Activated T-helper 2 cell treated with anti-CD3 and anti-CD28 coated beads, Interferon-gamma antibody, Interleukin-2, Interleukin-4, amounts not matched to agents 10 μg/mL and 5 μg/mL and 100 μg/mL, durations not matched to agents 14 hours and 24 hours and 36 hours (primary cell): ENCODE results near the gene PSMB8. TPM values are rescaled to one million over a fixed set of nuclear protein-coding genes. Genes with fewer than 3 reads are reported as not detected.
"Not testable (repeated sequence)": the region's sequence is repeated elsewhere in the genome, so short reads cannot be mapped to it uniquely, and the experiment has no call there.

Experiments
- DNase-seq: peaks from one replicate; pipeline ENCODE4 v3.0.0; 2021; ENCODE audit warnings: low spot score
- H3K27ac Mint-ChIP-seq: one replicate; pipeline ENCODE4 v1.8.0; 2021; ENCODE audit warnings: mixed read lengths
- H3K27me3 Mint-ChIP-seq: one replicate; pipeline ENCODE4 v1.8.0; 2021; ENCODE audit warnings: low read depth, mixed read lengths
- H3K36me3 Mint-ChIP-seq: one replicate; pipeline ENCODE4 v1.8.0; 2021; ENCODE audit warnings: low read depth, mixed read lengths
- H3K4me1 Mint-ChIP-seq: one replicate; pipeline ENCODE4 v1.8.0; 2021; ENCODE audit warnings: low read depth, mixed read lengths
- H3K4me3 Mint-ChIP-seq: one replicate; pipeline ENCODE4 v1.8.0; 2021; ENCODE audit warnings: low read depth, mild to moderate bottlenecking, moderate library complexity, mixed read lengths
- H3K9me3 Mint-ChIP-seq: one replicate; pipeline ENCODE4 v1.8.0; 2021; ENCODE audit warnings: mixed read lengths
- intact Hi-C: fragments of 100-400 bp; cut with micrococcal nuclease; formaldehyde crosslinking; loops from one replicate; pipeline ENCODE4 v1.15.1; 2023
- total RNA-seq: library from RNA; stranded (reverse); gene quantifications from 2 replicates; pipeline ENCODE4 v1.2.3, GENCODE V29; 2022

Gene PSMB8
- total RNA-seq, 1 donor from 2014 or later, result 352 TPM

DNA sequence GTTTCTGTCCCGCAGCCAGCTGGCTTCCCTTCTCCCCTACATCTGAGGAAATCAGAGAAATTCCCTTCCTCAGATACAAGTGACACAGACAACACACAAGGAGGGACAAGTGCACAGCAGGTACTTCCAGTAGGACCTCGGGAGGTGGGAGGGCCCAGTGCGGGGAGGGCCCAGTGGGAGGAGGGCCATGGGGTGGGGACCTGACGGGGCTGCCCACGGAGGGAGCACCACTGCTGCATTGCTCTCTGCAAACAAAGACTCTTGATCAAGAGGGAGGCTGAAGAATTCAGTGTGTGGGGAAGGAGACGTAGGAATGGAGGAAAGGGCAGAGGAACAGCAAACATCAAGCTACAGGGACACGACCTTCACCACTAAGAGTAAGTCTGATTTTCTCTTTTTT, 14.4 kb downstream of the PSMB8 start:
- peaks cover 77% of the 10 kb centered on the region for H3K36me3 Mint-ChIP-seq
- H3K4me3 Mint-ChIP-seq, result no peak overlapping the region
- DNase-seq, result no peak
- H3K27me3 Mint-ChIP-seq, result no peaks in the 10 kb centered on the region
- H3K9me3 Mint-ChIP-seq, result no peaks in the 10 kb centered on the region
- peaks cover 54% of the 10 kb centered on the region for H3K4me1 Mint-ChIP-seq
- no peak overlapping the region for H3K27ac Mint-ChIP-seq
- intact Hi-C loops, result no loop called here

- intact Hi-C loops, result no loop called here
- peaks cover 34% of the 10 kb centered on the region for H3K4me1 Mint-ChIP-seq
- H3K9me3 Mint-ChIP-seq, result no peaks in the 10 kb centered on the region
- peak overlapping the region; percentile 27 for H3K27ac Mint-ChIP-seq
- no peak for DNase-seq
- H3K36me3 Mint-ChIP-seq, result peaks cover 58% of the 10 kb centered on the region
- no peaks in the 10 kb centered on the region for H3K27me3 Mint-ChIP-seq
- H3K4me3 Mint-ChIP-seq, result no peak overlapping the region
Measured at GRCh38 chr6:32827025-32827424, 16.8 kb downstream of the PSMB8 start.

DNA sequence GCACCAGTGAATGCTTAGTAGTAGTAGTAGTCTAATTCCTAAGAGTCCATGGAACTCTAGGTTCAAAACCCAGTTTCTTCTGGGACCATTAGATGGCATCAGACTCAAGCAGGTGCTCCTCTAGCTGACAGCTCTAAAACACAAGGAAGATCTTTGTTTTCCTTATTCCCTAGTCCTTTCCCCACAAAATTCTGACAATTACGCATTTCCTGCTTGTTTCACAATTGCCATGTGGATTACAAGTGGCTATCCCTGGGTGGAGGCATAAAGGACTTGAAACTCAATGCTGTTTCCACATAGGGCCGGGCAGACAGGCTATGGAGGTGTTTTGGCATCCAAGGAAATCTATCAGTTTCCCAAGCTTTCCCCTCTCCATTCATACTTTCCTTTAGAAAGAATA, 17.9 kb downstream of the PSMB8 start:
- no peak overlapping the region for H3K4me3 Mint-ChIP-seq
- H3K27me3 Mint-ChIP-seq, result no peaks in the 10 kb centered on the region
- DNase-seq, result no peak
- no peak overlapping the region for H3K27ac Mint-ChIP-seq
- H3K4me1 Mint-ChIP-seq, result peaks cover 29% of the 10 kb centered on the region
- H3K9me3 Mint-ChIP-seq, result no peaks in the 10 kb centered on the region
- intact Hi-C loops, result no loop called here
- H3K36me3 Mint-ChIP-seq, result peaks cover 47% of the 10 kb centered on the region

DNA sequence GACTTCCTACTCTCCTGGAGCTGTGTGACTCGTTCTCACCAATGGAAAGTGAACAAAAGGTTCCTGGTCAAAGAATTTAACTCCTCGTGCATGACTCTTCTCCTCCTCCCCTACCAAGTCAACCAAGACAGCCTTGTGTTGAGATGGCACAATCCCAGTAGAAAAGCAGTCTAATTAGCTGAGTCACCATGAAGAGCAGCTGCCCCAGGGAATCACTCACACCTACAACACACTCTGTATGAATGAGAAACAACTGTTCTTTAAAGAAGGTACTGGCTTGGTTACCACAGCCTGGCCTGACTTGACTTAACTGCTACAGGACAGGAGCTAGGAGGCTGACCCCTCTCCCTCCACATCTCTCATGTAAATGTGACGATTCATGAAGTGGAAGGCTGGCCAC, 24.1 kb downstream of the PSMB8 start:
- H3K36me3 Mint-ChIP-seq, result peaks cover 11% of the 10 kb centered on the region
- intact Hi-C loops, result loop anchor here (10.0 kb wide), 1 partner anchor 45 kb away; no protein-coding TSS in a partner anchor
- H3K4me3 Mint-ChIP-seq, result no peak overlapping the region
- H3K4me1 Mint-ChIP-seq, result peaks cover 6% of the 10 kb centered on the region
- no peaks in the 10 kb centered on the region for H3K27me3 Mint-ChIP-seq
- no peaks in the 10 kb centered on the region for H3K9me3 Mint-ChIP-seq
- H3K27ac Mint-ChIP-seq, result no peak overlapping the region
- no peak for DNase-seq

GRCh38 chr6:32818867-32819266, 25.0 kb downstream of the PSMB8 start:
- Mint-ChIP-seq H3K9me3 (no peaks in the 10 kb centered on the region), H3K4me3 (no peak overlapping the region), H3K27ac (no peak overlapping the region), H3K27me3 (no peaks in the 10 kb centered on the region), H3K36me3 (peaks cover 6% of the 10 kb centered on the region), H3K4me1 (peaks cover 6% of the 10 kb centered on the region)
- DNase-seq, result no peak
- intact Hi-C loops, result loop anchor here (10.0 kb wide), 1 partner anchor 46 kb away; no protein-coding TSS in a partner anchor

- Mint-ChIP-seq H3K9me3 (no peaks in the 10 kb centered on the region), H3K27me3 (no peaks in the 10 kb centered on the region), H3K4me1 (peaks cover 6% of the 10 kb centered on the region), H3K27ac (no peak within 1 kb of the TSS), H3K36me3 (peaks cover 12% of the 10 kb centered on the region), H3K4me3 (no peak within 1 kb of the TSS)
- intact Hi-C loops, result loop anchor here (10.0 kb wide), 1 partner anchor 48 kb away; no protein-coding TSS in a partner anchor
- no peak for DNase-seq
Measured at GRCh38 chr6:32816746-32817204, 27.1 kb downstream of the PSMB8 start, which contains the start of gene HLA-DOB. HLA-DOB (minus strand) TSS chr6:32817002; CDS start chr6:32816951, 51 bp downstream.

- intact Hi-C loops, result loop anchor here (10.0 kb wide), 1 partner anchor 49 kb away; no protein-coding TSS in a partner anchor
- H3K36me3 Mint-ChIP-seq, result peaks cover 12% of the 10 kb centered on the region
- no peak for DNase-seq
- H3K27ac Mint-ChIP-seq, result no peak overlapping the region
- no peaks in the 10 kb centered on the region for H3K9me3 Mint-ChIP-seq
- H3K4me1 Mint-ChIP-seq, result peaks cover 6% of the 10 kb centered on the region
- no peaks in the 10 kb centered on the region for H3K27me3 Mint-ChIP-seq
- H3K4me3 Mint-ChIP-seq, result no peak overlapping the region
Measured at GRCh38 chr6:32815996-32816395, 27.9 kb downstream of the PSMB8 start.

DNA sequence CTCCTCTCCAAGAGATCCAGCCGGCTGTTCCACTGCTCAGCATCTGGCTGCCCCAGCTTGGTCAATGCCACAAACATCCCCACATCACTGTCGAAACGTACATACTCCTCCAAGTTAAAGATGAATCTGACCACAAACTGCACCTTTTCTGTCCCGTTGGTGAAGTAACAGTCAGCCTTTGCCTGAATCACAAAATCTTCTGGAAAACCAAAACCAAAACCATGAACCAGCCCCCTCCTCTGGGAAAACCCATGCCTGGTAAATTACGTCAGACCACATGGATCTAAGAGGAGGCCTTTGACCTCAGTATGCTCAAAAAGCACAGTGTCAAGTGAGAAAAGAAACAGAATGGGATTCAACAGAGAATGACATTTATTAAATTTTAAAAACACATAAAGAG, 28.7 kb downstream of the PSMB8 start:
- no peak overlapping the region for H3K27ac Mint-ChIP-seq
- H3K4me3 Mint-ChIP-seq, result no peak overlapping the region
- H3K27me3 Mint-ChIP-seq, result no peaks in the 10 kb centered on the region
- H3K9me3 Mint-ChIP-seq, result no peaks in the 10 kb centered on the region
- intact Hi-C loops, result loop anchor here (10.0 kb wide), 1 partner anchor 50 kb away; no protein-coding TSS in a partner anchor
- no peak for DNase-seq
- H3K36me3 Mint-ChIP-seq, result peaks cover 12% of the 10 kb centered on the region
- H3K4me1 Mint-ChIP-seq, result peaks cover 6% of the 10 kb centered on the region

DNA sequence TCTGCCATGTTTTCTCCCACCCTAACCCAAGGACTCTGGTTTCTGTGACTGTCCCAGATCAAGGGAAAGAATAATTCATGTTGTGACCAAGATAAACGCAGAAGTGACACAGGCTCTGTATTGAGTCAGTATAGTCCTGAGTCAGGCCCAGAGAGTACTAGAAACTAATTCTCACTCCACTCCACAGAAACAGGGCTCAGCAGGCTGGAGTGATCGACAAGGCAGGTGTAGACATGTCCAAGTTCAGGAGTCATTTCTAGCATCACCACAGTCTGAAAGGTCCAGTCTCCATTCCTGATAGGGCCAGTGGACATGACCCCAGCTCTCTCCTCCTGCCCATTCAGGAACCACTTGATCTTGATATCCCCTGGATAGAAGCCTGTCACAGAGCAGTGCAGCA, 29.7 kb downstream of the PSMB8 start:
- Mint-ChIP-seq H3K4me1 (peaks cover 3% of the 10 kb centered on the region), H3K9me3 (no peaks in the 10 kb centered on the region), H3K27ac (no peak overlapping the region), H3K27me3 (no peaks in the 10 kb centered on the region), H3K36me3 (peaks cover 12% of the 10 kb centered on the region), H3K4me3 (no peak overlapping the region)
- no peak for DNase-seq
- intact Hi-C loops, result loop anchor here (10.0 kb wide), 1 partner anchor 51 kb away; no protein-coding TSS in a partner anchor

DNA sequence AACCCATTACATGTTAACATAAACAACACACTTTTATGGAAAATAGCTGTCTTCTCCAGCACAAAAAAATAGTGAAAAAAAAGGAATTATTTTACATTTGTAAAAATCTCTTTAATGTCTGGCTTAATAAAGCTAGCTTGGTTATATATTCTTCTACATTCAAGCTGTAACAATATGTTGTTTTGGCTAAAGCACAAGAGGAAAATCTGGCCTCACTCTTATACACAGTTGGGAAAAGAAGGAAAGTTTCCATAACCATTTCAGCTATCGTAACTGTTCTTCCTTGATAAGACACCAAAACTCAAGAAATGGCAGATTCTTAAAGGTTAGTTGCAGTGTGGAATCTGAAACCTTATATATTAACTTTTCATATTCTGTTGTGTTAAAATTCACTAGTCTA, 34.7 kb downstream of the PSMB8 start:
- Mint-ChIP-seq H3K4me3 (no peak overlapping the region), H3K27me3 (peaks cover 20% of the 10 kb centered on the region)
- intact Hi-C loops, result no loop called here

GRCh38 chr6:32807020-32807580, 36.7 kb downstream of the PSMB8 start:
- Mint-ChIP-seq H3K4me3 (no peak overlapping the region), H3K4me1 (peaks cover 6% of the 10 kb centered on the region), H3K9me3 (no peaks in the 10 kb centered on the region), H3K27ac (no peak overlapping the region), H3K36me3 (no peaks in the 10 kb centered on the region), H3K27me3 (peaks cover 39% of the 10 kb centered on the region)
- no peak for DNase-seq
- intact Hi-C loops, result no loop called here

More for the DNA sequence above, 34.7 kb downstream of the PSMB8 start:
- no peak overlapping the region for H3K27ac Mint-ChIP-seq
- peaks cover 7% of the 10 kb centered on the region for H3K36me3 Mint-ChIP-seq
- H3K9me3 Mint-ChIP-seq, result no peaks in the 10 kb centered on the region
- peaks cover 6% of the 10 kb centered on the region for H3K4me1 Mint-ChIP-seq
- DNase-seq, result no peak

GRCh38 chr6:32805404-32805803, 38.4 kb downstream of the PSMB8 start:
- H3K4me3 Mint-ChIP-seq, H3K27ac Mint-ChIP-seq, DNase-seq, H3K9me3 Mint-ChIP-seq, H3K36me3 Mint-ChIP-seq, intact Hi-C loops, H3K4me1 Mint-ChIP-seq: not testable (repeated sequence)
- H3K27me3 Mint-ChIP-seq, result peaks cover 52% of the 10 kb centered on the region

DNA sequence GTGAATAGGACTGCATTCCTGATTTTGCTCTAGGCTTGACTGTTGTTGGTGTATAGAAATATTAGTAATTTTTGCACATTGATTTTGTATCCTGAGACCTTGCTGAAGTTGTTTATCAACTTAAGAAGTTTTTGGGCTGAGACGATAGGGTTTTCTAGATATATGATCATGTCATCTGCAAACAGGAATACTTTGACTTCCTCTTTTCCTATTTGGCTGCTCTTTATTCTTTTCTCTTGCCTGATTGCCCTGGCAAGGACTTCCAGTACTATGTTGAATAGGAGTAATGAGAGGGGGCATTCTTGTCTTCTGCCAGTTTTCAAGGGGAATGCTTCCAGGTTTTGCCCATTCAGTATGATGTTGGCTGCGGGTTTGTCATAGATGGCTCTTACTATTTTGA, 40.4 kb downstream of the PSMB8 start:
- intact Hi-C loops, result no loop called here
- Mint-ChIP-seq H3K4me1 (peaks cover 6% of the 10 kb centered on the region), H3K9me3 (peaks cover 7% of the 10 kb centered on the region), H3K27ac (no peak overlapping the region), H3K27me3 (peaks cover 65% of the 10 kb centered on the region), H3K4me3 (no peak overlapping the region), H3K36me3 (no peaks in the 10 kb centered on the region)
- no peak for DNase-seq
